ENCODE data around the gene SYT13. TPM values are rescaled to one million over a fixed set of nuclear protein-coding genes. Genes with fewer than 3 reads are reported as not detected.

SYT13 gene
- total and polyA plus RNA-seq, 8 donors: 1.3 to 33.3 (median 2.2) TPM; not detected in 1

DNA sequence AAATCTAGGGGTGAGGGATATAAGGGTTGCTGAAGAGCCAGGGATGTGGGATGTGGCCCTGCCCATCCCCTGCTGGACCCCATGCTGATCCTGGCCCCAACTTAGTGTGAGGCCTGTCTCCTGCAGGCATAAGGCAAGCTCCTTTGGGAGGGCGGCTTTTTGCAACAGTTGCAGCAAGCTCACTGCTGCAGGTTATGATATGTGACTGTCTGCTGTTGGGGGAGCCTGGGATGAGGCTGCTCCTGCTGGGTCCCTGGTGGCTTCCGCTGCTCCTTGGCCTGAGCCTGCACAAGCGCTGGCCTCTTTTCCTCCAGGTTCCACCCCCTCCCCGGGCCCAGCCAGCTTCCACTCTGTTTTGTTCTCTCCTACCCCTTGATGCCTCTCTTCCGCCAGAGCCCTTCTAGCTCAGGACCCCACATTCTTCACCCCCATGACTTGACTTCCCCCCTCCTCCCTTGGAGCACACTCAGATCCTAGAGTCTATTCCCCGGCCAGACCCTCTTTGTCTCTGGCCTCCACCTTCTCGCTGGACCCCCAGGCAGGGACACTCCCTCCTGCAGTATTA lies 35.0 kb upstream of the SYT13 start:
- no peaks in the 10 kb centered on the region for H3K4me1 ChIP-seq
- WGBS, 5 donors: 74 to 85% (median 80%) methylated on average over 7 of the region's 7 CpGs
- H3K36me3 ChIP-seq: no peaks in the 10 kb centered on the region
- no peak for TF ChIP-seq EP300 (IDR thresholded peaks at IDR 0.05)
- TF ChIP-seq POLR2AphosphoS5 (IDR thresholded peaks at IDR 0.05): no peak
- no peak for TF ChIP-seq POLR2A (IDR thresholded peaks at IDR 0.05)
- TF ChIP-seq, protein P1, sequence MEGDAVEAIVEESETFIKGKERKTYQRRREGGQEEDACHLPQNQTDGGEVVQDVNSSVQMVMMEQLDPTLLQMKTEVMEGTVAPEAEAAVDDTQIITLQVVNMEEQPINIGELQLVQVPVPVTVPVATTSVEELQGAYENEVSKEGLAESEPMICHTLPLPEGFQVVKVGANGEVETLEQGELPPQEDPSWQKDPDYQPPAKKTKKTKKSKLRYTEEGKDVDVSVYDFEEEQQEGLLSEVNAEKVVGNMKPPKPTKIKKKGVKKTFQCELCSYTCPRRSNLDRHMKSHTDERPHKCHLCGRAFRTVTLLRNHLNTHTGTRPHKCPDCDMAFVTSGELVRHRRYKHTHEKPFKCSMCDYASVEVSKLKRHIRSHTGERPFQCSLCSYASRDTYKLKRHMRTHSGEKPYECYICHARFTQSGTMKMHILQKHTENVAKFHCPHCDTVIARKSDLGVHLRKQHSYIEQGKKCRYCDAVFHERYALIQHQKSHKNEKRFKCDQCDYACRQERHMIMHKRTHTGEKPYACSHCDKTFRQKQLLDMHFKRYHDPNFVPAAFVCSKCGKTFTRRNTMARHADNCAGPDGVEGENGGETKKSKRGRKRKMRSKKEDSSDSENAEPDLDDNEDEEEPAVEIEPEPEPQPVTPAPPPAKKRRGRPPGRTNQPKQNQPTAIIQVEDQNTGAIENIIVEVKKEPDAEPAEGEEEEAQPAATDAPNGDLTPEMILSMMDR (IDR thresholded peaks at IDR 0.05): no peak
- intact Hi-C loops (cut with DNase I; ENCODE audit: low total_unique reads): loop anchor here (10.0 kb wide), 1 partner anchor 386 kb away; no protein-coding TSS in a partner anchor
- H3K27me3 ChIP-seq: peaks cover 0 to 22% (median 5%) of the 10 kb centered on the region in 3 donors
- H3K27ac ChIP-seq: no peak overlapping the region
- no peaks in the 10 kb centered on the region for H3K9me3 ChIP-seq
- H3K4me3 ChIP-seq: no peak overlapping the region
- no peak for DNase-seq

DNA sequence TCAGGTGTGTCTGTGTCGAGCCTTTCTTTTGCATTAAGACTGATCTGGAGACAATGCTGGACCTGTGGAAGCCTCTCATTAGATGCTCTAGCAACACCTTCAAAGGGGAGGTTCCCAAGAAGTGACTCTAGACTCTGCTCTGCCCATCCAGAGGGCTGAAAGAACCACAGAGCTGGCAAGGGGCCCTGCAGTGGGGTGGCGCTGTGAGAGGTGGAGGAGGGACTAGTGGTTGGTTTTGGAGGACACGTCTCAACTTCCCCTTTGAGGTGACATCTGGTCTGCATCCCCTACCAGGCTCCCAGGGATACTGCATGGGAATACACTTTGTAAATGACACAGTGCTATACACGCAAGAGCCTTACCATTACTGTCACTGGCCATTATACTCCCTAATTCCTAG lies 34.2 kb upstream of the SYT13 start:
- intact Hi-C loops (cut with DNase I; ENCODE audit: low total_unique reads): loop anchor here (10.0 kb wide), 1 partner anchor 386 kb away; no protein-coding TSS in a partner anchor
- Histone ChIP-seq H3K4me3 (no peak overlapping the region), H3K9me3 (no peaks in the 10 kb centered on the region), H3K36me3 (no peaks in the 10 kb centered on the region), H3K4me1 (no peaks in the 10 kb centered on the region), H3K27ac (no peak overlapping the region), H3K27me3 (peaks cover 0 to 22% (median 5%) of the 10 kb centered on the region in 3 donors)
- 74 to 81% (median 77%) methylated on average over 4 of the region's 4 CpGs for WGBS, 5 donors
- no peak for DNase-seq
- TF ChIP-seq POLR2AphosphoS5 (IDR thresholded peaks at IDR 0.05): no peak

DNA sequence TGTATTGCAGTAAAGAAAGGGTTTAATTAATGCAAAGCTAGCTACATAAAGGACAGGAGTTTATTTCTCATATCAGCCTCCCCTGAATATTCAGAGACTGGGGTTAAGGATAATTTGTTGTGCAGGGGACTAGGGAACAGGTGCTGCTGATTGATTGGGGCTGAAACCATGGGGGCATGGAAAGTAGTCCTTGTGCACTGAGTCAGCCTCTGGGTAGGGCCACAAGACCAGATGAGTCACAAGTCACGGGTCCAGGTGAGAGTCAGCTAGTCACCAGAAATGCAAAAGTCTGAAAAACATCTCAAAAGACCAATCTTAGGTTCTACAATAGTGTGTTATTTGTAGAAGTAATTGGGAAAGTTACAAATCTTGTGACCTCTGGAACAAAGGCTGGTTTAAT lies 32.9 kb upstream of the SYT13 start:
- H3K9me3 ChIP-seq: no peaks in the 10 kb centered on the region
- no peaks in the 10 kb centered on the region for H3K36me3 ChIP-seq
- H3K4me1 ChIP-seq: no peaks in the 10 kb centered on the region
- intact Hi-C loops (cut with DNase I; ENCODE audit: low total_unique reads): no loop called here
- WGBS, 5 donors: 69 to 89% (median 79%) methylated on average over 1 of the region's 1 CpG
- no peak for DNase-seq
- H3K4me3 ChIP-seq: no peak overlapping the region
- TF ChIP-seq POLR2A (IDR thresholded peaks at IDR 0.05) (no peak), POLR2AphosphoS5 (IDR thresholded peaks at IDR 0.05) (no peak), EP300 (IDR thresholded peaks at IDR 0.05) (no peak)
- TF ChIP-seq, protein P1 (IDR thresholded peaks at IDR 0.05): no peak
- no peak overlapping the region for H3K27ac ChIP-seq
- H3K27me3 ChIP-seq: peaks cover 0 to 22% (median 5%) of the 10 kb centered on the region in 3 donors

DNA sequence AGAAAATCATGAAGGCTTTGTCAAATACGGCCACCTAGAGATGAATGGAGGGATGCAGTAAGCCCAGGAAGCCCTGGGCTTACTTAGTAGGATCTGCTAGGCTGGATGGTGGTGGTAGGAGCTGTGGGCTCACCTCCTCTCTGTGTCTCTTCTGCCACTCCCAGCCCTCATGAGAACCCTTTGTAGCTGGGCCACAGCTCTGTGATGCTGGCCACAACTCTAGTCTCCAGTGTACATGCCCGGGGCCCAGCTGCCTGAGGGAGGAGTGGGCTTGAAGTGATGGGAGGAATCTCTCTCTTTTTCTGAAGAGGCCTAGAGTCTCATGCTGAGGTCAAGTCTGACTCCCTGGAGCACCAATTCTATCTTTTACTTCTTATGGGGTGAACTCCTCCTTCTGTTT lies 32.4 kb upstream of the SYT13 start:
- TF ChIP-seq, protein P1 (IDR thresholded peaks at IDR 0.05): no peak
- TF ChIP-seq POLR2AphosphoS5 (IDR thresholded peaks at IDR 0.05) (no peak), POLR2A (IDR thresholded peaks at IDR 0.05) (no peak), EP300 (IDR thresholded peaks at IDR 0.05) (no peak)
- peaks cover 0 to 22% (median 5%) of the 10 kb centered on the region in 3 donors for H3K27me3 ChIP-seq
- H3K36me3 ChIP-seq: no peaks in the 10 kb centered on the region
- H3K4me1 ChIP-seq: no peaks in the 10 kb centered on the region
- H3K4me3 ChIP-seq: no peak overlapping the region
- intact Hi-C loops (cut with DNase I; ENCODE audit: low total_unique reads): no loop called here
- WGBS, 5 donors: 75 to 92% (median 81%) methylated on average over 2 of the region's 2 CpGs
- no peaks in the 10 kb centered on the region for H3K9me3 ChIP-seq
- H3K27ac ChIP-seq: no peak overlapping the region
- DNase-seq: no peak

DNA sequence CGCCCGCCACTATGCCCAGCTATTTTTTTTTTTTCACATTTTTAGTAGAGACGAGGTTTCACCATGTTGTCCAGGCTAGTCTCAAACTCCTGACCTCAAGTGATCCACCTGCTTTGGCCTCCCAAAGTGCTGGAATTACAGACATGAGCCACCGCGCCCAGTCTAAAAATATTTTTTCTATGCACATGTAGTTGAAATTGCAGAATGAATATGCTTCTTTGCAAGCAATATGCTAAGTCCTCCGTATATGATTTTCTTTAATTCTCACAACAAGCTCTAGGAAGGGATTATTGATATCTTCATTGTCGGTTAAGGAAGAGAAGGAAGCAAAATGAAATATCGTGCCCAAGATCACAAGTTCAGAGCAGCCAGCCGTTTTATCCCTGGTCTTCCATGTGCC lies 30.1 kb upstream of the SYT13 start:
- DNase-seq: no peak
- H3K36me3 ChIP-seq: no peaks in the 10 kb centered on the region
- no peaks in the 10 kb centered on the region for H3K4me1 ChIP-seq
- no peaks in the 10 kb centered on the region for H3K9me3 ChIP-seq
- intact Hi-C loops (cut with DNase I; ENCODE audit: low total_unique reads): no loop called here
- no peak overlapping the region for H3K4me3 ChIP-seq
- no peak for TF ChIP-seq POLR2A (IDR thresholded peaks at IDR 0.05)
- TF ChIP-seq, protein P1 (IDR thresholded peaks at IDR 0.05): no peak
- TF ChIP-seq POLR2AphosphoS5 (IDR thresholded peaks at IDR 0.05): no peak
- no peak for TF ChIP-seq EP300 (IDR thresholded peaks at IDR 0.05)
- H3K27me3 ChIP-seq: peaks cover 0 to 16% (median 5%) of the 10 kb centered on the region in 3 donors
- 88 to 94% (median 89%) methylated on average over 9 of the region's 9 CpGs for WGBS, 5 donors
- no peak overlapping the region for H3K27ac ChIP-seq
